Measurements from ENCODE around the gene PRKAA2. TPM values are rescaled to one million over a fixed set of nuclear protein-coding genes. Genes with fewer than 3 reads are reported as not detected.

PRKAA2 gene
- total and polyA plus RNA-seq, 3 donors from 2014 or later, result 1.8 to 5.3 (median 4.9) TPM

GRCh38 chr1:56715156-56715555, 70.0 kb downstream of the PRKAA2 start:
- DNase-seq, result no peak
- no peak overlapping the region for H3K27ac ChIP-seq
- TF ChIP-seq POLR2A (IDR thresholded peaks at IDR 0.05) (no peak), CTCF (IDR thresholded peaks at IDR 0.05) (no peak)
- intact Hi-C loops (cut with DNase I; ENCODE audit: low total_unique reads), result no loop called here
- H3K27me3 ChIP-seq, result no peaks in the 10 kb centered on the region
- no peaks in the 10 kb centered on the region for H3K4me1 ChIP-seq
- H3K4me3 ChIP-seq, result no peak overlapping the region
- WGBS, 2 donors, result 70 to 72% methylated on average over 1 of the region's 1 CpG
- no peaks in the 10 kb centered on the region for H3K9me3 ChIP-seq
- no peaks in the 10 kb centered on the region for H3K36me3 ChIP-seq (ENCODE audit: low read depth, missing control alignments)

GRCh38 chr1:56719171-56719570, 74.1 kb downstream of the PRKAA2 start:
- DNase-seq, result no peak

GRCh38 chr1:56726706-56727105, 81.6 kb downstream of the PRKAA2 start:
- no peaks in the 10 kb centered on the region for H3K4me1 ChIP-seq
- H3K36me3 ChIP-seq (ENCODE audit: low read depth, missing control alignments), result no peaks in the 10 kb centered on the region
- no peak for TF ChIP-seq CTCF (IDR thresholded peaks at IDR 0.05)
- DNase-seq, result no peak
- H3K27ac ChIP-seq, result no peak overlapping the region
- H3K9me3 ChIP-seq, result no peaks in the 10 kb centered on the region
- no peaks in the 10 kb centered on the region for H3K27me3 ChIP-seq
- no peak overlapping the region for H3K4me3 ChIP-seq
- intact Hi-C loops (cut with DNase I; ENCODE audit: low total_unique reads), result no loop called here

More at GRCh38 chr1:56719171-56719570, 74.1 kb downstream of the PRKAA2 start:
- intact Hi-C loops (cut with DNase I; ENCODE audit: low total_unique reads), result no loop called here
- 74 to 90% methylated on average over 1 of the region's 1 CpG for WGBS, 2 donors
- Histone ChIP-seq H3K4me3 (no peak overlapping the region), H3K27me3 (no peaks in the 10 kb centered on the region), H3K27ac (no peak overlapping the region), H3K9me3 (no peaks in the 10 kb centered on the region), H3K4me1 (no peaks in the 10 kb centered on the region), H3K36me3 (ENCODE audit: low read depth, missing control alignments) (no peaks in the 10 kb centered on the region)
- no peak for TF ChIP-seq CTCF (IDR thresholded peaks at IDR 0.05)
- no peak for TF ChIP-seq POLR2A (IDR thresholded peaks at IDR 0.05)

GRCh38 chr1:56728964-56729363, 83.8 kb downstream of the PRKAA2 start:
- TF ChIP-seq CTCF (IDR thresholded peaks at IDR 0.05), result no peak
- TF ChIP-seq POLR2A (IDR thresholded peaks at IDR 0.05), result no peak
- no peaks in the 10 kb centered on the region for H3K9me3 ChIP-seq
- no peak for DNase-seq
- H3K27ac ChIP-seq, result no peak overlapping the region
- 91 to 97% methylated on average over 2 of the region's 2 CpGs for WGBS, 2 donors
- no peaks in the 10 kb centered on the region for H3K4me1 ChIP-seq
- no peak overlapping the region for H3K4me3 ChIP-seq
- intact Hi-C loops (cut with DNase I; ENCODE audit: low total_unique reads), result no loop called here
- no peaks in the 10 kb centered on the region for H3K36me3 ChIP-seq (ENCODE audit: low read depth, missing control alignments)
- no peaks in the 10 kb centered on the region for H3K27me3 ChIP-seq

GRCh38 chr1:56745231-56745630, 100.1 kb downstream of the PRKAA2 start:
- intact Hi-C loops (cut with DNase I; ENCODE audit: low total_unique reads), result no loop called here
- H3K36me3 ChIP-seq (ENCODE audit: low read depth, missing control alignments), result no peaks in the 10 kb centered on the region
- TF ChIP-seq POLR2A (IDR thresholded peaks at IDR 0.05) (no peak), CTCF (IDR thresholded peaks at IDR 0.05) (no peak)
- no peaks in the 10 kb centered on the region for H3K27me3 ChIP-seq
- 82 to 86% methylated on average over 3 of the region's 3 CpGs for WGBS, 2 donors
- no peak overlapping the region for H3K27ac ChIP-seq
- DNase-seq, result no peak
- no peaks in the 10 kb centered on the region for H3K9me3 ChIP-seq
- no peak overlapping the region for H3K4me3 ChIP-seq
- no peaks in the 10 kb centered on the region for H3K4me1 ChIP-seq

Measured in testis (tissue), 3 donors.